Activated CD4-positive, alpha-beta T cell treated with anti-CD3 and anti-CD28 coated beads, Interleukin-2, amount 10 ng/mL, durations not matched to agents 24 days and 14 days (primary cell): Measurements from ENCODE around the gene OR13C5. TPM values are rescaled to one million over a fixed set of nuclear protein-coding genes. Genes with fewer than 3 reads are reported as not detected.

Experiments used
- DNase-seq: peaks from one replicate; pipeline ENCODE4 v3.0.0; 2022
- H3K27ac Mint-ChIP-seq: one replicate; pipeline ENCODE4 v1.8.0; 2022; ENCODE audit warnings: mild to moderate bottlenecking, mixed read lengths
- H3K27me3 Mint-ChIP-seq: one replicate; pipeline ENCODE4 v1.8.0; 2022; ENCODE audit warnings: mixed read lengths
- H3K36me3 Mint-ChIP-seq: one replicate; pipeline ENCODE4 v1.8.0; 2022; ENCODE audit warnings: low read depth, mild to moderate bottlenecking, mixed read lengths
- H3K4me1 Mint-ChIP-seq: one replicate; pipeline ENCODE4 v1.8.0; 2021; ENCODE audit warnings: mixed read lengths
- H3K4me3 Mint-ChIP-seq: one replicate; pipeline ENCODE4 v1.8.0; 2022; ENCODE audit warnings: mild to moderate bottlenecking, moderate library complexity, mixed read lengths
- H3K9me3 Mint-ChIP-seq: one replicate; pipeline ENCODE4 v1.8.0; 2021; ENCODE audit warnings: mixed read lengths
- intact Hi-C: fragments of 100-400 bp; cut with micrococcal nuclease; formaldehyde crosslinking; loops from one replicate; pipeline ENCODE4 v1.15.1; 2023
- total RNA-seq: library from RNA; stranded (reverse); gene quantifications from 2 replicates; pipeline ENCODE4 v1.2.3, GENCODE V29; 2022

Gene OR13C5
- total RNA-seq, 1 donor from 2014 or later = not detected

DNA sequence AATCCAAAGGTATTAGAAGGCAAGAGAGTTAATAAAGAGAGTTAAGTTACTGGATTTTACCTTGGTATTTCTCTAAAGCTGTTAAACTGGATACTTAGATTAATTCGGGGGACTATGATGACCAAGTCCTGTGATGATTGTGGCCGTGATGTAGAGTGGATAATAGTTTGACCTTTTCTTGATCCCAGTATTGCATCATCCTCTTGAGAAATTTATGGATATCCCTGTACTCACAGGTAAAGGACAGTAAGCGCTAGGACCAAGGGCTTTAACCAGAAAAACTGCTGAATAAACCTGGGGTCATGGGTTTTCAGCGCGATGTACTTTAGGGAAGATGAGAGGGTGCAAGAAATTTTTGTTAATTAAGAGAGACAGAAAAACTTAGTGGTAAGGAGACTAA lies 21.9 kb downstream of the OR13C5 start:
- Mint-ChIP-seq H3K27ac (no peak overlapping the region), H3K9me3 (peaks cover 4% of the 10 kb centered on the region), H3K36me3 (no peaks in the 10 kb centered on the region), H3K4me1 (no peaks in the 10 kb centered on the region), H3K27me3 (no peaks in the 10 kb centered on the region), H3K4me3 (no peak overlapping the region)
- DNase-seq = no peak
- intact Hi-C loops = no loop called here

DNA sequence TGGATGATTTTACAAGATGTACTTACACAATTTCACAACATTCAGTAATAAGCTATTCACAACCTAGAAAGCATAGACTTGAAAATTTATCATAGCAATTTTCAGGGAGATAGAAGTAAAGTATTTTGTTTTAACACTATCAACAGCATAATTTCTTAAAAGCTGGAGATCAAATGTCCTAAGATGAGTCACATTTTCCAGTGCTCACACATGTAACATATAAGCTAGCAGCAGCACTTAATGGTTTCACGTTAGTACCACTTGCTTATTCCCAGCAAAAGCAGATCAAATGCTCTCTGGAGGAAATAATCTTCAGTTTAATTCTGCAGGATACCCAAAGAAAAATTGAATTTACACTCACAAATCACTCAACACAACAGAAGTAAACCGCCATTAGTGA lies 23.8 kb downstream of the OR13C5 start:
- no peak for DNase-seq
- Mint-ChIP-seq H3K9me3 (peaks cover 4% of the 10 kb centered on the region), H3K27ac (no peak overlapping the region), H3K36me3 (no peaks in the 10 kb centered on the region), H3K4me1 (no peaks in the 10 kb centered on the region), H3K27me3 (no peaks in the 10 kb centered on the region), H3K4me3 (no peak overlapping the region)
- intact Hi-C loops = no loop called here

- no peak for DNase-seq
- Mint-ChIP-seq H3K36me3 (no peaks in the 10 kb centered on the region), H3K27ac (no peak overlapping the region), H3K27me3 (no peaks in the 10 kb centered on the region), H3K4me3 (no peak overlapping the region), H3K4me1 (no peaks in the 10 kb centered on the region), H3K9me3 (peaks cover 4% of the 10 kb centered on the region)
- intact Hi-C loops = no loop called here
Measured at GRCh38 chr9:104572612-104573011, 26.6 kb downstream of the OR13C5 start.

DNA sequence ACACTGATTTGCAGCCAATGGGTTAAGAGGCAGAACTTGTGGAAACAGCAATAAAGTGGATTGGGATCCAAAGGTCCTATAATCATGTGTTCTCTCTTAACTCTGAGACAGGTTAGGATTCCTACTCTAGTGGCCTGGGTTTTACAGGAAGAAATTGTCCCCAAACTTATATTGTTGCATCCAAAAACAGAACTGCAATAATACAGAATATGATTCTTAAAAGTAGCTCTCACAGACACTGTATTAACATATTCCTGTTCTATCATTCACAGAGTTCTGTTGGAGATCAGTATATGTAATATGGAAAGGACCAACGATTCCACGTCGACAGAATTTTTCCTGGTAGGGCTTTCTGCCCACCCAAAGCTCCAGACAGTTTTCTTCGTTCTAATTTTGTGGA lies 30.3 kb downstream of the OR13C5 start, which contains the start of gene OR13C8:
Gene OR13C8 (plus strand): TSS at position 301 of the 400 bp plus-strand sequence. CDS start 0 bp downstream, at position 301.
- peaks cover 4% of the 10 kb centered on the region for H3K9me3 Mint-ChIP-seq

DNA sequence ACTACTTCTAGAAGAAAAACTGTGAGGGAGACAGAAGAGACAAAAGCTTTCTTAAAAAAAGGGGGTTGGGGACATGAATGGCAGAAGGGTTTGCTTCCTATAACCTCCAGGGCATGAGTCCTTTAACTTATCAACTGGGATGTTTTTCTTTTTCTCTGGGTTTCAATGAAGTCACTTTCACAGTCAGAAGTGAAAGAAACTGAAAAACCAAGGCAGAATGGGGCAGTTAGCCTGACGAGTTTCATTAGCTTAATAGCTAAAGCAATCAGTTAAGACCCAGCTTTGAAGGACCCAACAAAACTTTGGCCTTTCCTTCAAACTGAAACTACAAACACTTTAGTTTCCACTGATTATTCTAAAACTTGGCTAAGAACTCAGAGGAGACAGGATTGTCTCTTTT lies 34.9 kb downstream of the OR13C5 start:
- no peak overlapping the region for H3K4me3 Mint-ChIP-seq
- H3K9me3 Mint-ChIP-seq = no peaks in the 10 kb centered on the region
- H3K27me3 Mint-ChIP-seq = no peaks in the 10 kb centered on the region
- no peak overlapping the region for H3K27ac Mint-ChIP-seq
- no peaks in the 10 kb centered on the region for H3K36me3 Mint-ChIP-seq
- no peak for DNase-seq
- intact Hi-C loops = no loop called here
- H3K4me1 Mint-ChIP-seq = no peaks in the 10 kb centered on the region

More for the DNA sequence above, 30.3 kb downstream of the OR13C5 start, which contains the start of gene OR13C8:
- H3K27ac Mint-ChIP-seq = no peak within 1 kb of the TSS
- no peaks in the 10 kb centered on the region for H3K4me1 Mint-ChIP-seq
- no peak within 1 kb of the TSS for H3K4me3 Mint-ChIP-seq
- intact Hi-C loops = no loop called here
- no peaks in the 10 kb centered on the region for H3K27me3 Mint-ChIP-seq
- no peak for DNase-seq
- no peaks in the 10 kb centered on the region for H3K36me3 Mint-ChIP-seq

DNA sequence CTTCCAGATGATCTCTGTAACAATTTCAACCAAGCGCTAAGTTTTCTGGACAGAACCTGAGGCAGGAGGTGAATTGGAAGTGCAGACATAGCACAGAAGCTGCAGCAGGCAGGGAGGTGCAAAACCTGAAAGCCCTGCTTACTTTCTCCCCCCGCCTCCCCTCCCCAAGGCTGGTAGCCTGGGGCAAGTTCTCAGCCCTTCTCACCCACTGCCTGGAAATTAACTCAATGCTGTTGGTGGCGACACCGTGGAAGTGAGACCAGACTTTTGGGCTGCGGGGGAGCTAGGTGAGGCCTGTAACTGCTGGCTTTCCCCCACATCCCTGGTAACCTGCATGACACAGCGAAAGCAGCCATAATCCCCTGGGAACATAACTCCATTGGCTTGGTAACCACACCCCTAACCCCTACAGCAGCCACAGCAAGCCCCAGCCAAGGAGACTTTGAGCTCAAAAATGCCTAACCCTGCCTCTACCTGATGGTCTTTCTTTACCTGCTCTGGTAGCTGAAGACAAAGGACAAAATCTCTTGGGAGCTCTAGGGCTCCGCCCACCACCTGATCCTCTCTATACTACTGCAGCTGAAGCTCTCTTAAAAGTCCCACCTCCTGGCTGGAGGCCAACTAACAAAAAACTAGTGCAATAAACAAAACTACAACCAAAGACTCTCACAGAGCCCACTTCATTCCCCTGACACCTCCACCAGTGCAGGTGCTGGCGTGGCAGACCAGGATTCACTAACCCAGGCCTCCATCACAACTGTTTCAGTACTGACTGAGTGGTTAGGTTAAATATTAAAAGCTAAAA lies 42.2 kb downstream of the OR13C5 start:
- Mint-ChIP-seq H3K27me3 (no peaks in the 10 kb centered on the region), H3K4me1 (no peaks in the 10 kb centered on the region), H3K9me3 (no peaks in the 10 kb centered on the region), H3K36me3 (no peaks in the 10 kb centered on the region), H3K27ac (no peak overlapping the region), H3K4me3 (no peak overlapping the region)
- intact Hi-C loops = no loop called here
- DNase-seq = no peak

- no peaks in the 10 kb centered on the region for H3K9me3 Mint-ChIP-seq
- H3K36me3 Mint-ChIP-seq = no peaks in the 10 kb centered on the region
- H3K4me3 Mint-ChIP-seq = no peak overlapping the region
- H3K27ac Mint-ChIP-seq = no peak overlapping the region
- no peaks in the 10 kb centered on the region for H3K4me1 Mint-ChIP-seq
- DNase-seq = no peak
- no peaks in the 10 kb centered on the region for H3K27me3 Mint-ChIP-seq
- intact Hi-C loops = no loop called here
Measured at GRCh38 chr9:104555521-104555920, 43.7 kb downstream of the OR13C5 start.

- H3K4me3 Mint-ChIP-seq = no peak overlapping the region
- no peaks in the 10 kb centered on the region for H3K36me3 Mint-ChIP-seq
- intact Hi-C loops = no loop called here
- no peaks in the 10 kb centered on the region for H3K27me3 Mint-ChIP-seq
- H3K4me1 Mint-ChIP-seq = no peaks in the 10 kb centered on the region
- no peak overlapping the region for H3K27ac Mint-ChIP-seq
- H3K9me3 Mint-ChIP-seq = no peaks in the 10 kb centered on the region
- DNase-seq = no peak
Measured at GRCh38 chr9:104553261-104553660, 46.0 kb downstream of the OR13C5 start.

Other genes starting within 250 kb of the OR13C5 start
- not detected in 2 replicates for gene OR13F1, start 95.2 kb downstream of the OR13C5 start, total RNA-seq
- gene OR13C4, start 72.2 kb downstream of the OR13C5 start, total RNA-seq = not detected in 2 replicates
- gene OR13C3, start 62.6 kb downstream of the OR13C5 start, total RNA-seq = not detected in 2 replicates
- gene OR13C8, start 30.2 kb downstream of the OR13C5 start, total RNA-seq = not detected in 2 replicates
- not detected in 2 replicates for gene OR13C2, start 6.2 kb upstream of the OR13C5 start, total RNA-seq
- not detected in 2 replicates for gene OR13C9, start 18.8 kb upstream of the OR13C5 start, total RNA-seq
- gene OR13D1, start 95.1 kb upstream of the OR13C5 start, total RNA-seq = not detected in 2 replicates
- 9.4 and 10.8 TPM in 2 replicates for gene NIPSNAP3A, start 148.3 kb upstream of the OR13C5 start, total RNA-seq
- 0.19 and 0.66 TPM in 2 replicates for gene NIPSNAP3B, start 164.7 kb upstream of the OR13C5 start, total RNA-seq